GM23338 (cell line): ENCODE results near the gene SCGB2B2. TPM values are rescaled to one million over a fixed set of nuclear protein-coding genes. Genes with fewer than 3 reads are reported as not detected.

Experiments used
- ATAC-seq: fragments of 200-7000 bp; cut with Tn5 transposase; 3 replicates; pipeline ENCODE4 v1.9.1; 2020
- DNase-seq: peaks from one replicate; pipeline ENCODE4 v3.0.0-alpha.2; 2015; ENCODE audit warnings: low spot score
- H2AFZ ChIP-seq: fragments of 200-600 bp; sonication (generic); 2 replicates; pipeline ENCODE4 v1.8.0; 2016; ENCODE audit warnings: antibody characterized with exemption, mild to moderate bottlenecking, moderate library complexity
- H3F3A ChIP-seq: fragments of 200-600 bp; sonication (generic); replicated peaks from 2 replicates; pipeline ENCODE4 v1.8.0; 2017; ENCODE audit warnings: antibody characterized with exemption, mixed run types, low read depth
- H3K27ac ChIP-seq: fragments of 200-600 bp; sonication (generic); 2 replicates; pipeline ENCODE4 v1.6.1; 2016; ENCODE audit warnings: low read depth
- H3K27me3 ChIP-seq: fragments of 200-600 bp; sonication (generic); 2 replicates; pipeline ENCODE4 v1.8.0; 2016; ENCODE audit warnings: mild to moderate bottlenecking, mixed run types, moderate library complexity; ENCODE audit not compliant: insufficient read depth
- H3K36me3 ChIP-seq: fragments of 200-600 bp; sonication (generic); 2 replicates; pipeline ENCODE4 v1.8.0; 2016; ENCODE audit warnings: mild to moderate bottlenecking; ENCODE audit not compliant: insufficient read depth
- H3K4me1 ChIP-seq: fragments of 200-600 bp; sonication (generic); 2 replicates; pipeline ENCODE4 v1.8.0; 2016; ENCODE audit warnings: mild to moderate bottlenecking, moderate library complexity; ENCODE audit not compliant: insufficient read depth
- H3K4me2 ChIP-seq: fragments of 200-600 bp; sonication (generic); 2 replicates; pipeline ENCODE4 v1.7.1; 2017; ENCODE audit warnings: mixed run types
- H3K4me3 ChIP-seq: fragments of 200-600 bp; sonication (generic); 2 replicates; pipeline ENCODE4 v1.6.1; 2016; ENCODE audit warnings: mixed run types
- H3K79me2 ChIP-seq: fragments of 200-600 bp; sonication (generic); replicated peaks from 2 replicates; pipeline ENCODE4 v1.8.0; 2017; ENCODE audit warnings: mild to moderate bottlenecking; ENCODE audit not compliant: insufficient read depth
- H3K9me2 ChIP-seq: fragments of 200-600 bp; sonication (generic); 2 replicates; pipeline ENCODE4 v1.8.0; 2017; ENCODE audit not compliant: insufficient read depth
- H4K20me1 ChIP-seq: fragments of 200-600 bp; sonication (generic); replicated peaks from 2 replicates; pipeline ENCODE4 v1.8.0; 2017; ENCODE audit warnings: mild to moderate bottlenecking; ENCODE audit not compliant: insufficient read depth
- H3K27ac Mint-ChIP-seq: 2 replicates; pipeline ENCODE4 v1.8.0; 2020; ENCODE audit warnings: inconsistent platforms, mild to moderate bottlenecking, moderate library complexity, mixed read lengths
- H3K27me3 Mint-ChIP-seq: 3 replicates; pipeline ENCODE4 v1.8.0; 2022; ENCODE audit warnings: low read depth, mild to moderate bottlenecking, moderate library complexity, mixed read lengths, inconsistent platforms; ENCODE audit not compliant: insufficient read depth, poor library complexity
- H3K36me3 Mint-ChIP-seq: 3 replicates; pipeline ENCODE4 v1.8.0; 2021; ENCODE audit warnings: low read depth, mild to moderate bottlenecking, inconsistent platforms, moderate library complexity, mixed read lengths
- H3K4me1 Mint-ChIP-seq: 3 replicates; pipeline ENCODE4 v1.8.0; 2020; ENCODE audit warnings: mild to moderate bottlenecking, inconsistent platforms, mixed read lengths
- H3K4me3 Mint-ChIP-seq: 3 replicates; pipeline ENCODE4 v1.8.0; 2021; ENCODE audit warnings: moderate library complexity, mild to moderate bottlenecking, inconsistent platforms, mixed read lengths
- H3K9me3 Mint-ChIP-seq: 3 replicates; pipeline ENCODE4 v1.8.0; 2020; ENCODE audit warnings: moderate library complexity, mild to moderate bottlenecking, inconsistent platforms, mixed read lengths
- CREB1 ChIP-seq: fragments of 250-450 bp; sonication (Bioruptor Pico); IDR thresholded peaks from 2 replicates; pipeline ENCODE4 v1.5.0; 2020; ENCODE audit warnings: low read depth, mild to moderate bottlenecking, moderate library complexity
- EZH2 ChIP-seq: fragments of 200-600 bp; sonication (generic); IDR thresholded peaks from one replicate; pipeline ENCODE4 v1.8.0; 2017; ENCODE audit warnings: antibody characterized with exemption, mild to moderate bottlenecking, low read depth; ENCODE audit not compliant: unreplicated experiment
- POLR2AphosphoS5 ChIP-seq: IDR thresholded peaks from 2 replicates; pipeline ENCODE4 v1.6.1; 2016; ENCODE audit warnings: antibody characterized with exemption, low read depth
- STAT1 ChIP-seq: IDR thresholded peaks from one replicate; pipeline ENCODE4 v1.6.1; 2016; ENCODE audit warnings: antibody characterized with exemption; ENCODE audit not compliant: unreplicated experiment
- ZNF114 ChIP-seq: fragments of 250-450 bp; sonication (Bioruptor Pico); IDR thresholded peaks from 2 replicates; pipeline ENCODE4 v1.5.0; 2020; ENCODE audit warnings: mild to moderate bottlenecking, moderate library complexity
- ZNF331 ChIP-seq: fragments of 250-450 bp; sonication (Bioruptor Pico); IDR thresholded peaks from 2 replicates; pipeline ENCODE4 v1.5.0; 2020; ENCODE audit warnings: low read depth, mild to moderate bottlenecking, moderate library complexity
- ZNF462 ChIP-seq: fragments of 250-450 bp; sonication (Bioruptor Pico); IDR thresholded peaks from 2 replicates; pipeline ENCODE4 v1.5.0; 2020; ENCODE audit warnings: mild to moderate bottlenecking, moderate library complexity
- polyA plus RNA-seq: library from polyadenylated mRNA; unstranded; fragments of >200 nt; fragmentation: Nextera tagmentation; extraction: Ambion mirVana; gene quantifications from 2 replicates; pipeline ENCODE4 v1.2.1, GENCODE V29; 2016
- total RNA-seq: library from RNA; depleted of rRNA; stranded (reverse); fragments of >200 nt; shearing (Covaris generic); gene quantifications from 2 replicates; pipeline ENCODE4 v1.2.3, GENCODE V29; 2014
- TF ChIP-seq, protein P1 (sequence below): IDR thresholded peaks from 2 replicates; pipeline ENCODE4 v1.6.1; 2016; ENCODE audit warnings: antibody characterized with exemption

The SCGB2B2 gene
- total and polyA plus RNA-seq, 2 experiments from 2014 or later = 0.28 TPM; not detected in 1

DNA sequence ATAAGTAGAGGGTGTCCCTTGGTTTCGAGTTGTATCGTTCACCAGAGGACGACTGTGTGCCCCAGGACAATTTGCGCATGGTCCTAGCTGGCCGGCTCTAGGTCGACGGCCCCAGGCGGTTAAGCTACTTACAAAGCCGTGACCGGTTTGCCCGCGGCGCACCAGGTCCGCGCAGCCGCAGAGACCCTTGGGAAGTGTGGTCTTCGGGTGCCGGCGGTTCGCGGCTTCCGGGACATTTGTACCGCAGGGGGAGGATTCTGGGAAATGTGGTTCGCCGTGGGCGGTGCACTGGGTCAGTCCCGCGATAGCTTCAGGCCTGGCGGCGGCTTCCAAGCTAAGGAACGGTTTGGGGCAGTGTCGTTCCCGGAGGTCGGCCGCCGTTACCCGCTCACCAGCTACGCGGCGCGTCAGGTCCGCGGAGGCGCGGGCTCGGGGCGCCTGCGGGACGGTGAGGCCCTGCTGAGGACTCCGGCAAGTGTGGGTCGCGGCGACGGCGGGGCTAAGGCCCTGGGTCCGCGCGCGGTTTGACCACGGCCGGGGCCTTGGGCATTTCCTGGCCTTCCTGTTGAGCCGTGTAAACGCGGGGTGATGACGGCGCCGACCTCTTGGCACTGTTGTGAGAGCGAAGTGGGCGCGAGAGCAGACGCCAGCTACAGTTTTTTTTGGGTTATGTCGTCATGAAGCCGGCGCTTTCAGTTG, 576 bp upstream of the SCGB2B2 start, which contains the start of gene ZNF302:
TSS of gene ZNF302 (plus strand) at position 293 of the 699 bp plus-strand sequence. CDS start 1,127 bp downstream, outside the sequence.
- Histone ChIP-seq H3K79me2 (peaks cover 4% of the 10 kb centered on the region), H3K4me1 (peaks cover 16% of the 10 kb centered on the region), H3K36me3 (peaks cover 13% of the 10 kb centered on the region), H3F3A (no peaks in the 10 kb centered on the region), H4K20me1 (no peaks in the 10 kb centered on the region), H2AFZ (peak within 1 kb of the TSS; percentile 91), H3K27me3 (peaks cover 14% of the 10 kb centered on the region; the same call in 1 of the 2 replicates), H3K27ac (peak within 1 kb of the TSS; percentile 90), H3K4me3 (peak within 1 kb of the TSS; percentile 67), H3K9me2 (peaks cover 7% of the 10 kb centered on the region; the same call in 1 of the 2 replicates), H3K4me2 (peak within 1 kb of the TSS; percentile 91)
- H3K27ac Mint-ChIP-seq = peak within 1 kb of the TSS; percentile 99
- H3K4me3 Mint-ChIP-seq = peak within 1 kb of the TSS; percentile 93
- H3K36me3 Mint-ChIP-seq = peaks cover 40% of the 10 kb centered on the region
- peaks cover 11% of the 10 kb centered on the region; the same call in 2 of the 3 replicates for H3K4me1 Mint-ChIP-seq
- peaks cover 9% of the 10 kb centered on the region for H3K27me3 Mint-ChIP-seq
- DNase-seq (peak; percentile 98), ATAC-seq (peak; percentile 95)
- peaks cover 9% of the 10 kb centered on the region; the same call in 2 of the 3 replicates for H3K9me3 Mint-ChIP-seq
- TF ChIP-seq CREB1 (CRISPR knock-in tag) (peak; percentile 81), POLR2AphosphoS5 (peak; percentile 89), ZNF331 (CRISPR knock-in tag) (no peak)
- TF ChIP-seq, protein P1, sequence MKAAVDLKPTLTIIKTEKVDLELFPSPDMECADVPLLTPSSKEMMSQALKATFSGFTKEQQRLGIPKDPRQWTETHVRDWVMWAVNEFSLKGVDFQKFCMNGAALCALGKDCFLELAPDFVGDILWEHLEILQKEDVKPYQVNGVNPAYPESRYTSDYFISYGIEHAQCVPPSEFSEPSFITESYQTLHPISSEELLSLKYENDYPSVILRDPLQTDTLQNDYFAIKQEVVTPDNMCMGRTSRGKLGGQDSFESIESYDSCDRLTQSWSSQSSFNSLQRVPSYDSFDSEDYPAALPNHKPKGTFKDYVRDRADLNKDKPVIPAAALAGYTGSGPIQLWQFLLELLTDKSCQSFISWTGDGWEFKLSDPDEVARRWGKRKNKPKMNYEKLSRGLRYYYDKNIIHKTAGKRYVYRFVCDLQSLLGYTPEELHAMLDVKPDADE = peak; percentile 92

DNA sequence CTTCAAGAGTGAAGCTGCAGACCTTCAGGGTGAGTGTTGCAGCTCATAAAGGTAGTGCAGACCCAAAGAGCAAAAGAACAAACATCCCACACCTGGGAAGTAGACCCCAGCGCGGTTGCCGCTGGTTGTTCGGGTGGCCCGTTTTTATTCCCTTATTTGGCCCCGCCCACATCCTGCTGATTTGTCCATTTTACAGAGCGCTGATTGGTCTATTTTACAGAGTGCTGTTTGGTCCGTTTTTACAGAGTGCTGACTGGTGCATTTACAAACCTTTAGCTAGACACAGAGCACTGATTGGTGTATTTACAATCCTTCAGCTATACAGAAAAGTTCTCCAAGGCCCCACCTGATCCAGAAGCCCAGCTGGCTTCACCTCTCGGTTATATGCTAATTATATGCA, 1.0 kb downstream of the SCGB2B2 start:
- peak overlapping the region; percentile 67 for H3K4me3 ChIP-seq
- no peaks in the 10 kb centered on the region for H4K20me1 ChIP-seq
- Mint-ChIP-seq H3K27me3 (peaks cover 9% of the 10 kb centered on the region), H3K9me3 (no peaks in the 10 kb centered on the region; the same call in 2 of the 3 replicates), H3K27ac (no peak overlapping the region), H3K4me3 (peak overlapping the region; percentile 93; the same call in 2 of the 3 replicates), H3K36me3 (peaks cover 25% of the 10 kb centered on the region), H3K4me1 (peaks cover 11% of the 10 kb centered on the region; the same call in 2 of the 3 replicates)
- DNase-seq (no peak), ATAC-seq (no peak)
- H2AFZ ChIP-seq = peak overlapping the region; percentile 91; the same call in 1 of the 2 replicates
- no peak overlapping the region for H3K27ac ChIP-seq
- peak overlapping the region; percentile 91; the same call in 1 of the 2 replicates for H3K4me2 ChIP-seq
- no peaks in the 10 kb centered on the region for H3F3A ChIP-seq
- peaks cover 3% of the 10 kb centered on the region for H3K79me2 ChIP-seq
- peaks cover 2% of the 10 kb centered on the region; the same call in 1 of the 2 replicates for H3K36me3 ChIP-seq
- peaks cover 16% of the 10 kb centered on the region for H3K4me1 ChIP-seq
- H3K27me3 ChIP-seq = peaks cover 14% of the 10 kb centered on the region; the same call in 1 of the 2 replicates
- H3K9me2 ChIP-seq = peaks cover 7% of the 10 kb centered on the region; the same call in 1 of the 2 replicates
- TF ChIP-seq STAT1 (no peak), ZNF114 (no peak), EZH2 (no peak), ZNF462 (CRISPR knock-in tag) (no peak)
- TF ChIP-seq, protein P1 = no peak
